ENCODE measurements around the gene DHX35. TPM values are rescaled to one million over a fixed set of nuclear protein-coding genes. Genes with fewer than 3 reads are reported as not detected.

Gene DHX35
- total and polyA plus RNA-seq, 2 experiments from 2014 or later: 8.3 to 25.9 TPM

GRCh38 chr20:38979842-38980241 is 17.7 kb downstream of the DHX35 start (continued):
- TF ChIP-seq POLR2AphosphoS5 (IDR thresholded peaks at IDR 0.05; ENCODE audit: low read depth) (no peak), STAT1 (IDR thresholded peaks at IDR 0.05; ENCODE audit: unreplicated experiment) (no peak), ZNF462 (CRISPR knock-in tag; IDR thresholded peaks at IDR 0.05) (no peak), CREB1 (CRISPR knock-in tag; IDR thresholded peaks at IDR 0.05; ENCODE audit: low read depth) (no peak)

GRCh38 chr20:38982291-38982690 is 20.1 kb downstream of the DHX35 start:
- Mint-ChIP-seq H3K4me1 (peaks cover 9% of the 10 kb centered on the region; the same call in 2 of the 3 replicates), H3K27me3 (ENCODE audit: insufficient read depth, low read depth, poor library complexity) (no peaks in the 10 kb centered on the region), H3K27ac (peak overlapping the region; percentile 15; the same call in 1 of the 2 replicates), H3K36me3 (ENCODE audit: low read depth) (peaks cover 6% of the 10 kb centered on the region; the same call in 2 of the 3 replicates), H3K4me3 (no peak overlapping the region), H3K9me3 (no peaks in the 10 kb centered on the region)
- H3K4me2 ChIP-seq: no peak overlapping the region
- no peaks in the 10 kb centered on the region for H3F3A ChIP-seq (replicated peaks; ENCODE audit: low read depth)
- H3K27me3 ChIP-seq (ENCODE audit: insufficient read depth): no peaks in the 10 kb centered on the region
- peaks cover 32% of the 10 kb centered on the region for H3K79me2 ChIP-seq (replicated peaks; ENCODE audit: insufficient read depth)
- no peak overlapping the region for H2AFZ ChIP-seq
- H4K20me1 ChIP-seq (replicated peaks; ENCODE audit: insufficient read depth): peaks cover 14% of the 10 kb centered on the region; the same call in 1 of the 2 replicates
- no peaks in the 10 kb centered on the region for H3K9me2 ChIP-seq (ENCODE audit: insufficient read depth)
- no peak for DNase-seq (ENCODE audit: low spot score)
- no peaks in the 10 kb centered on the region for H3K36me3 ChIP-seq (ENCODE audit: insufficient read depth)
- no peak overlapping the region for H3K4me3 ChIP-seq
- H3K4me1 ChIP-seq (ENCODE audit: insufficient read depth): no peaks in the 10 kb centered on the region
- no peak overlapping the region for H3K27ac ChIP-seq (ENCODE audit: low read depth)
- ATAC-seq: no peak
- no peak for TF ChIP-seq ETS1 (IDR thresholded peaks at IDR 0.05)
- TF ChIP-seq JUNB (IDR thresholded peaks at IDR 0.05; ENCODE audit: unreplicated experiment): no peak
- no peak for TF ChIP-seq CREB1 (CRISPR knock-in tag; IDR thresholded peaks at IDR 0.05; ENCODE audit: low read depth)
- TF ChIP-seq EZH2 (IDR thresholded peaks at IDR 0.05; ENCODE audit: low read depth, unreplicated experiment): no peak
- TF ChIP-seq REST (IDR thresholded peaks at IDR 0.05; ENCODE audit: unreplicated experiment): no peak
